ENCODE results near the gene DAGLB. TPM values are rescaled to one million over a fixed set of nuclear protein-coding genes. Genes with fewer than 3 reads are reported as not detected.

The DAGLB gene
- total RNA-seq: 13.6 and 18.1 TPM in 2 replicates

GRCh38 chr7:6447581-6448199, at the start of gene DAGLB:
Gene DAGLB (minus strand): TSS chr7:6447954. CDS start chr7:6447842, 112 bp downstream.
- Histone ChIP-seq H3K4me3 (ENCODE audit: low read depth, low read length) (peak within 1 kb of the TSS; percentile 88), H3K36me3 (ENCODE audit: control insufficient read depth, insufficient read depth, low read length) (peaks cover 1% of the 10 kb centered on the region), H3K27me3 (ENCODE audit: control insufficient read depth, insufficient read depth, low read length) (no peaks in the 10 kb centered on the region)
- peak; percentile 63 for DNase-seq (ENCODE audit: low read depth)
- TF ChIP-seq CTCF (IDR thresholded peaks at IDR 0.05; ENCODE audit: insufficient read depth, low read length, poor library complexity, severe bottlenecking): no peak

GRCh38 chr7:6497637-6497905, 49.8 kb upstream of the DAGLB start:
- peaks cover 2% of the 10 kb centered on the region for H3K27me3 ChIP-seq (ENCODE audit: control insufficient read depth, insufficient read depth, low read length)
- H3K36me3 ChIP-seq (ENCODE audit: control insufficient read depth, insufficient read depth, low read length): no peaks in the 10 kb centered on the region
- DNase-seq (ENCODE audit: low read depth): no peak
- no peak for TF ChIP-seq CTCF (IDR thresholded peaks at IDR 0.05; ENCODE audit: insufficient read depth, low read length, poor library complexity, severe bottlenecking)
- H3K4me3 ChIP-seq (ENCODE audit: low read depth, low read length): no peak overlapping the region

GRCh38 chr7:6496842-6497636, 49.3 kb upstream of the DAGLB start:
- peaks cover 2% of the 10 kb centered on the region for H3K27me3 ChIP-seq (ENCODE audit: control insufficient read depth, insufficient read depth, low read length)
- TF ChIP-seq CTCF (IDR thresholded peaks at IDR 0.05; ENCODE audit: insufficient read depth, low read length, poor library complexity, severe bottlenecking): no peak
- no peaks in the 10 kb centered on the region for H3K36me3 ChIP-seq (ENCODE audit: control insufficient read depth, insufficient read depth, low read length)
- DNase-seq (ENCODE audit: low read depth): no peak
- H3K4me3 ChIP-seq (ENCODE audit: low read depth, low read length): no peak overlapping the region

- no peak for TF ChIP-seq CTCF (IDR thresholded peaks at IDR 0.05; ENCODE audit: insufficient read depth, low read length, poor library complexity, severe bottlenecking)
- no peaks in the 10 kb centered on the region for H3K36me3 ChIP-seq (ENCODE audit: control insufficient read depth, insufficient read depth, low read length)
- H3K27me3 ChIP-seq (ENCODE audit: control insufficient read depth, insufficient read depth, low read length): peaks cover 2% of the 10 kb centered on the region
- no peak overlapping the region for H3K4me3 ChIP-seq (ENCODE audit: low read depth, low read length)
- no peak for DNase-seq (ENCODE audit: low read depth)
These were observed 48.0 kb upstream of the DAGLB start for GRCh38 chr7:6495597-6496262.

- DNase-seq (ENCODE audit: low read depth): no peak
- Histone ChIP-seq H3K27me3 (ENCODE audit: control insufficient read depth, insufficient read depth, low read length) (peaks cover 2% of the 10 kb centered on the region), H3K36me3 (ENCODE audit: control insufficient read depth, insufficient read depth, low read length) (no peaks in the 10 kb centered on the region), H3K4me3 (ENCODE audit: low read depth, low read length) (no peak overlapping the region)
- no peak for TF ChIP-seq CTCF (IDR thresholded peaks at IDR 0.05; ENCODE audit: insufficient read depth, low read length, poor library complexity, severe bottlenecking)
These were observed 46.6 kb upstream of the DAGLB start for GRCh38 chr7:6494365-6494764.
